Embryonic facial prominence (tissue), 1 donor: ENCODE measurements around the gene MYOZ2.
"Not testable (repeated sequence)": the region's sequence is repeated elsewhere in the genome, so short reads cannot be mapped to it uniquely, and the experiment has no call there.

Experiments
- DNase-seq: peaks from one replicate; pipeline ENCODE4 v3.0.0-alpha.2; 2016; ENCODE audit errors: extremely low spot score

Gene MYOZ2

DNA sequence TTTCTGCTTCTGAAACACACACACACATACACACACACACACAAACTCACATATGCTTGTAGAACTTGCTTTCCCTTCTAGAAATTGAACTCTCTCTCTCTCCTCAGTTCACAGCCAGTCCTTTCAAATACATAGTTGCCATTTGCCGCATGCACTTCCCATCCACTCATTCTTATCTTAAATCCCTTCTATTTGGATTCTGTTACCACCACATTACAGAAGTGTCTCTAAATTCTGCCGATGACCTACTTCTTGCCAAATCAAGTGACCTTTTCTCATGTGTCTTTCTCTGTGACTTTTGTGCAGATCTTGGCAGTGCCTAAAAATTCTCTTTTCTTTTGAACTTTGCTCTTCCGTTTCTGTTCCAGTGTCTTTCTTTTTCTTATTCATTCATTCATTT is 7.5 kb upstream of the MYOZ2 start:
- no peak for DNase-seq

DNA sequence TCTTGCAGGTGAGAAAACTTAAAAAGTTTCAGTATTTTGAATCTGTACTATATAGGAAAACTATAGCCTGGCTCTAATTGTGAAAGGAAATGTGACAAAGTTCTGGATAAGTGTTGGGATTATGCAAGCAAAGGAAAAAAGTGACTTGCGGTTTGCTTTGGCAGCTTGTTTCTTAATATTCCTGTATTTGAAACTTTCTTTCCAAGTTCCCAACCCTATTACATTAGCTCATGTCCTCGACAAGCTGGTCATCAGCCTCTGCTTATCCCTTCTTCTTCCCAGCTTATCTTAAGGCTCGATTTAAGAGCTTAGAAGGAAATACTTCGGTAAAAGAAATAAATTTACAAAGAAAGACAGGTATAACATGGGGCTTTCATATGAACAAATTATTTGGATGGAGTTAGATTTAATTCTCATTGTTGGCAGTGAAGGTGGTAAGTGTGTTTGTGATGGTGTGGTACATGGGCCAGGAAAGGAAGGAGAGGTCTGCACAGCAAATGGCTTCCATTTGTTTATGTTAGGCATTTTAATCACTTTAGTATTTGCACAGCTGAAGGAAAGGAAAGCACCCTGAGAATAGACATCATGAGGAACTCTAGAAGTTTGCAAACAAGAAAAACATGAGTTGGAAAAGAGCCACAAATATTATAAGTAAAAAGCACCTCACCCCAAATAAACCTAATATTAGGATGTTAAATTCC is 5.1 kb upstream of the MYOZ2 start:
- no peak for DNase-seq

DNA sequence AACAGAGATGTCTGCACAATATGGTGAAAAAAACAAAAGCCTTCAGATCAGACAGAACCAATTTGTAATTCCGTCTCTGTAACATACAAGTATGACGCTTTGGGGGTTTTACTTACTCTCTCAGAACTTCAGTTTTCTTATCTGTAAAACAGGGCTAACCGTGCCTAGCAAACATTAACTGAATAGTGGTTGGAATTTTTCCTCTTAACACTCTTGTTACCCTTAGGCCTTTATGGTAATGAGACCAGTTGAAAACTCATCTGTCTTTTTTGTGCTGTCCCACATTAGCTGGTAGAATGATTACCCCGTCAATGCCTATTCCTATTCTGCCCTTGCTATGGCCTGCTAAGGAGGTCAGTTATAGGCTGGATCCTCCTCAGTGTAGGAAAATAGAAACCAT is 4.5 kb upstream of the MYOZ2 start:
- no peak for DNase-seq

DNA sequence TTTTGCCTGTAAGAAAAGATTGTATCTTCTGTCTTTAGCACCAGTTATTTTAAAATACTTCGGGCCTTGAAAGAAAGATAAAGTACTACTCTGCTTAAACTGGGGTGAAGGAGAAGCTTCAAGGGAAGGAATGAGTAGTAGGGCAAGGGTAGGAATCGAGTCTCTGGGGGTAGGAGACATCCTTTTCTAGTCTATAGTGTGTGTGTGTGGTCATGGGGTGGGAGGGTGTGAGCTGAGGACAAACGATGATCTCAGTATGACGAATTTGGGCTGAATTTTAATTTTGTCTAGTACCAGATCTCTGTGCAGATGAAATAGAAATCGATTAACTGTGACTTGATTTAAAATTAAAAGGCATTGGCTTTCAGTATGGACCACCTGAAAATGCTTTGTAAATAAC is 3.3 kb upstream of the MYOZ2 start:
- DNase-seq, result no peak

DNA sequence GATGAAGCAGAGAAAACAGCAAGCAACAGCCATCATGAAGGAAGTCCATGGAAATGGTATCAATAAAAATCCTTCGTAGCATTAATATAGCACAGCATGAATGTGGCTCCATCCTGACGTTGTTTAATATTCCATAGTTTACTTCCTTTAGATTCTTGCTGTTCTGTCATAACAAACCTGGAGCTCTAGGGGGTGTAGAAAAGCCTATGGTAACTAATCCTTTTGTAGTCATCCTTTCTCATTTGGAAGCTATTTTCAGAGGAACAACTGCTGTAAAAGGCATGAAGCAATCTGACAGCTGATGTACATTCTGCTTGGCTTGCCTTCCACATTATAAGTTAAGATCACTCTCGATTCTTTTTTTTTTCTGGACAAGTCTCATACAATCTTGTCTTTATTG is 914 bp downstream of the MYOZ2 start:
- no peak for DNase-seq

DNA sequence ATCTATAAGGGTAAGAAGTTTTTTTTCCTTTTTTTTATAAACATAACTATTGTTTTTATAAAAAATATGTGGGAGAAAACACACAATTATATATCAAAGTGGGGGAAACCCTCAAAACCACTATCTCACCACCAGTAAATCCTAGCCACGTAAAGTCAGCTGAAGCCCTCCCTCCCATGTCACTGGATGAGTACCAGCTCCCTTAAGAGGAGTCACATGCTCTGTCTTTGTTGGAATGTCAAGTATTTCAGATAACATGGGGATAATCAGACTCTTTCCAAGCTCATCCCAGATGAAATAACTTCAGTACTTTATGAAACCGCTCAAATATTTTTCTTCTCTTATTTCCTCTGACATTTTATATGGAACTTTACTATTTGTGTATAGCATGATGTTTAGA is 2.4 kb downstream of the MYOZ2 start:
- DNase-seq, result no peak

DNA sequence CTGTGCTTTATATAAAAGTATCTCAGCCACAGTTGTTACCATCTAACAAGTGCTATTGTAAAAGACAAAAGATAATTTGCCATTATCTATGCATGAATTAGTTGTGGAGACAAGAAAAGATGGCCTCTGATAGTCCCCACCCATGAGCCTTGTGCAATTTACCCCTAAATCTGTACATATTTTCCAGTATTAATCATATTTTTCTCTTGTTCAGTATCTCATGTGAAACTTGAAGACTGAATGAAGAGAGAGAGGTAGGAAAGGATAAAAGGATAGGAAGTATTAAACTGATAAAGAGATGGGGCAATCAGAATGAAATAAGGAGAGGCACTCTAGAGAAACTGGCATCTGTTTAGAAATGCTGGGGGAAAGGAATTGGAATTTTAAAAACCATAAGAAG is 3.7 kb downstream of the MYOZ2 start:
- no peak for DNase-seq

DNA sequence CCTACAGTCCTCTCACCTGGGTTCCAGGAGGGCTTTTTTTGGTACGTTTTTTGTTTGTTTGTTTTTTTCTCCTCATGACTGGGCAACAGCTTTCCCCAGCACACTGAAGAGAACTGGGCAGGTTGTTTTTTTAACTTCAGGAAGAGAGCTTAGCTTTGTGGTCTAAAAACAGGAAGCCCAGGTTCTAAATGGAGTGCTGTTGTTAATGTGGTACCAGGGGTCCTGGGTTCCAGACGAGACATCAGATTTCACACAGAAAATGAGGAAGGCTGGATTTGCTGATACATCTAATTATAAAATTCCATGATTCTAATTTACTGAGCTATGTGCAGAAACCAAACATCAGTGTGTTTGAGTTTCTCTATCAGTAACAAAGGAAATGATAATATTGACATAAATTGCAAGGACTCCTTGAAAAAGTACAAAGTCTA is 4.2 kb downstream of the MYOZ2 start:
- DNase-seq, result no peak

DNA sequence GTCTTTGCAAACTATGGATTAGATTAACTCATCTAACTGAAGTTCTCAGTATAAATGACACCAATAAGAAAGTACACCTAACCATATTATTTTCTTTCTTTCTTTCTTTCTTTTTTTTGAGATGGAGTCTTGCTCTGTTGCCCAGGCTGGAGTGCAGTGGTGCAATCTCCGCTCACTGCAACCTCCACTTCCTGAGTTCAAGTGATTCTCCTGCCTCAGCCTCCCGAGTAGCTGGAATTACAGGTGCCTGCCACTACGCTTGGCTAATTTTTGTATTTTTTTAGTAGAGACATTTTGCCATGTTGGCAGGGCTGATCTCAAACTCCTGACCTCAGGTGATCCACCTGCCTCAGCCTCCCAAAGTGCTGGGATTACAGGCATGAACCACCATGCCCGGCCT is 5.7 kb downstream of the MYOZ2 start:
- not testable (repeated sequence) for DNase-seq

DNA sequence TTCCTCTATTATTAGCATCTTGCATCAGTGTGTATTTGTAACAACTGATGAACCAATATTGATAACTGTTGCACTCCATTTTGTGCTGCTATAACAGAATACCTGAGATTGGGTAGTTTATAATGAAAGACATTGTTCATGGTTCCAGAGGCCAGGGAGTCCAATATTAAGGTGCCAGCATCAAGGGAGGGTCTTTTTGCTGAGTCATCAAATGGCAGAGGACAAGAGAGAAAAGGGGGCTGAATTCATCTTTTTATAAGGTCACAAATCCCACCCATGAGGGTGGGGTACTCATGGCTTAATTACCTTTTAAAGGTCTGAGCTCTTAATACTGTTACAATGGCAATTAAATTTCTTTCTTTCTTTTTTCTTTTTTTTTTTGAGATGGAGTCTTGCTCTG is 7.2 kb downstream of the MYOZ2 start:
- no peak for DNase-seq

DNA sequence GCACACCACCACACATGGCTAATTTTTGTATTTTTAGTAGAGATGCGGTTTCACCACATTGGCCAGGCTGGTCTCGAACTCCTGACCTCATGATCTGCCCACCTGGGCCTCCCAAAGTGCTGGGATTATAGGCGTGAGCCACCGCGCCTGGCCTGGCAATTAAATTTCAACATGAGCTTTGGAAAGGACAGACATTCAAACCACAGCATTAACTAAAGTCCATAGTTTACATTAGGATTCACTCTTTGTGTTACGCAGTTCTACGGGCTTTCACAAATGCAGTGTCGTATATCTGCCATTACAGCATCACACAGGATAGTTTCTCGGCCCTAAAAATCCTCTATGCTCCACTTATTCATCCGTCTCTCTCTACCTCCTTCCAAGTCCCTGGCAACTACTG is 7.7 kb downstream of the MYOZ2 start:
- not testable (repeated sequence) for DNase-seq

DNA sequence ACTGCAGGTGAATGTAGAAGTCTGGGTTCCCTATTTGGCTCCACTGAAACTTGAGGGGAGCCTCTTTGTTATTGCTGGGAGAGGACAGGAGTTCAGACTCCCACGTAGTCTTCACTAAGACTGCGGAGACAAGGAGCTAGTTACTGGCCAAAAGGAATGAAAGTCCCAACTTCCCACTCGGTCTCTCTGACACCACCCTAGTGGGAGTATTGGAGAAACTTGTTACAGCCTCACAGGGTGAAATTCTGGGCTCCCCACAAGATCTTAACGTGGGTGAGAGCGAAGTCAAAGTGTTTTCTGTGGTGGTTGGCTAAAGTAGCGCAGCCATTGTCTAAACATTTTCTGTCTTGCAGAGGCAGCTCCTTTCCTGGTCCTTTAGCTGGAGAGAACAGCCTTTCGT is 13.5 kb downstream of the MYOZ2 start:
- no peak for DNase-seq

DNA sequence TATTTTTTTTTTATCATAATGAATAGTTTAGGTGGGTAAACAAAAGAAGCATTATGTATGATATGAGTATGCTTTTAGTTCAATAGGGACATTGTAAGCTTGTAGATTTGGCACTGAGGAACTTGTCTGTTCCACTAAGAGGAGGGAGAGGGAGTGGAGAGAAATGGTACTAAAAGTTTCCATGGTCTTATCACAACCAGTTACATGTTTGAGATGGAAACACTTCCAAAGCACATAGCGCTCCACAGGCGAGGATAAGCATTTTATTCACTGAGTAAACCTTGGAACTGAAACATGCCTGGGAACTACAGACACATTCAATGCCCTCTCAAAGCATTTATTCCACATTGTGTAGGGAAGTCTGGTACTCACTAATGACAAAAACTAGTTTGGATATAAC is 15.5 kb downstream of the MYOZ2 start:
- no peak for DNase-seq

DNA sequence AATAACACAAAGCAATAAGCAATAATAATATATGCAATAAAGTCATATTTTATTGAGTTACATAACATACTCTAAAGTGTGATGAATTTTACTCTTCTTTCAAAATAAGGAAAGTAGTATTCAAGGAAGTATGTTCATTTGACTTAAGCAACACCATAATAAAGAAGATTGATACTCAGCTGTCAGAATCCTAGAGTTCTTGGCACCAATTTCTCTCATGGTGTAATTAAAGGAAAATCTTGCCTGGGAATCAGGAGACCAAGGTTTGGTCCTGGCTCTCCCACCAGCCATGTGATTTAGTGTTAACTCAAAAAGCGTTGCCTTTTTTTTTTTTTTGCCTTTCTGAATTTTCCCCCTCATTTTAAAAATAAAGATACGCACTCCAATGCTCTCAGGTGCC is 17.1 kb downstream of the MYOZ2 start:
- DNase-seq, result no peak

DNA sequence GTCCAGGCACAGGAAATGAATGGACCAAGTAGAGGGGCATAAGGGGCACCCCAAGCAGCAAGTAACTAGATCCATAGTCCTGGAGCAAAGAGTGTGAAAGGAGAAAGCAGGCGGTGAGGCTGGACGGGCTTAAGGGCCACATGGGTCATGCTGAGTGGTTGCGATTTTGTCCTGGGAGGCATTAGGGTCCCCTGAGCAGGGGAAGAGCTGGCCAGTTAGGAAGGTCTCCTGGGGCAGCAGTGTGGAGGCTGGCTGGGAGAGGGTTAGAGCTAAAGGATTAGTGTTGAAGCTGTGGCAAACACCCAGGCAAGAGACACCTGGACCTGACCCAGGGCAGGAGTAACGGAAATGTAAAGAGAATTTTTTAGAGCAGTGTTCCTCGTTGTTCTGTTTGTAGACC is 26.5 kb downstream of the MYOZ2 start:
- no peak for DNase-seq

DNA sequence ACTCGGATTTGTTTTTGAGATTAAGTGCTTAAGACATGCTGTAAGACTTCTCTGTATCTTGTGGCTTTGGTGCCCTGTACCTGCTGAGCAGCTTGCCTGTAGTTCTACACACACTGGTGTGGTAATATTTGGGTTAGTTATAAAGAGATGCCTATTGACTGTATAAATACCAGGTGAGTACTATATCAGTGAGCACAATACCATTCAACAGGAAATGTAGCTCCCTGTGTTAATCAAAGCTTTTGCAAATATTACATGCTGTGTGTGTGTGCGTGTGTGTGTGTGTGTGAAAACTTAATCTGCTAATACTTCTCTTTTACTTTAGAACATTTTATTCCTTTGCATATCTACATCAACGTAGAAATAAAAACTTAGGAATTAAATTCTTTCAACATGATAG is 30.1 kb downstream of the MYOZ2 start:
- DNase-seq, result no peak

DNA sequence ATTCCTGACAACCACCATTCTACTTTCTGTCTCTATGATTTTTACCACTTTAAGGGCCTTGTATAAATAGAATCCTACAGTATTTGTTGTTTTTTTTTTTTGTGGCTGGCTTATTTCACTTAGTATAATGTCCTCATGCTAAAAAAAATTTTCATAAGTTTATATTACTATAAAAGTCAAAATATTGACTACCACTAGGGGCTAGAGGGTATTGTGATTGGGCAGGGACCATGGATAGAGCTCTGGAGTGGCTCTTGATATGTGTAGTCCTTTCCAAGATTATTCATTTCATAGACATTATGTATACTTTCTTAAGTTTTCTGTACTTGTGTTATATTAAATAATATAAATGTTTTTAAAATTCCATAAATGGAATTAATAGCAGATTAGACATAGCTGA is 34.6 kb downstream of the MYOZ2 start:
- no peak for DNase-seq

DNA sequence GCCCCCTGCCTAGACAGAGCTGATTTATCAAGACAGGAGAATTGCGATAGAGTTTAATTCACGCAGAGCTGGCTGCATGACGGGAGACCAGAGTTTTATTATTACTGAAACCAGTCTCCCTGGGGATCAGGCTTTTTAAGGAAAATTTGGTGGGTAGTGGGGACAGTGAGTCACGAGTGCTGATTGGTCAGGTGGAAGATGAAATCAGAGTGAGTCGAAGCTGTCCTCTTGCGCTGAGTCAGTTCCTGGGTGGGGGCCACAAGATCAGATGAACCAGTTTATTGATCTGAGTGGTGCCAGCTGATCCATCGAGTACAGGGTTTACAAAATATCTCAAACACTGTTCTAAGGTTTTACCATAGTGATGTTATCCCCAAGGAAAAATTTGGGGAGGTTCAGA is 36.6 kb downstream of the MYOZ2 start:
- no peak for DNase-seq

DNA sequence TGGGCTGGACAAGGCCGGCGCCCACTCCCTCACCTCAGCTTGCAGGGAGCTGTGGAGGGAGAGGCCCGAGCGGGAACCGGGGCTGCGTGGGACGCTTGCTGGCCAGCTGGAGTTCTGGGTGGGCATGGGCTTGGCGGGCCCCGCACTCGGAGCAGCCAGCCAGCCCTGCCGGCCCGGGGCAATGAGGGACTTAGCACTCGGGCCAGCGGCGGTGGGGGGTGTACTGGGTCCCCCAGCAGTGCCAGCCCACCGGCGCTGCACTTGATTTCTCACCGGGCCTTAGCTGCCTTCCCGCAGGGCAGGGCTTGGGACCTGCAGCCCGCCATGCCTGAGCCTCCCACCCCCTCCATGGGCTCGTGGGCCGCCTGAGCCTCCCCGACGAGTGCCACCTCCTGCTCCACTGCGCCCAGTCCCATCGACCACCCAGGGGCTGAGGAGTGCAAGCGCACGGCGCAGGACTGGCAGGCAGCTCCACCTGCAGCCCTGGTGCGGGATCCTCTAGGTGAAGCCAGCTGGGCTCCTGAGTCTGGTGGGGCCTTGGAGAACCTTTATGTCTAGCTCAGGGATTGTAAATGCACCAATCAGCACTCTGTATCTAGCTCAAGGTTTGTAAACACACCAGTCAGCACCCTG is 38.2 kb downstream of the MYOZ2 start:
- not testable (repeated sequence) for DNase-seq

DNA sequence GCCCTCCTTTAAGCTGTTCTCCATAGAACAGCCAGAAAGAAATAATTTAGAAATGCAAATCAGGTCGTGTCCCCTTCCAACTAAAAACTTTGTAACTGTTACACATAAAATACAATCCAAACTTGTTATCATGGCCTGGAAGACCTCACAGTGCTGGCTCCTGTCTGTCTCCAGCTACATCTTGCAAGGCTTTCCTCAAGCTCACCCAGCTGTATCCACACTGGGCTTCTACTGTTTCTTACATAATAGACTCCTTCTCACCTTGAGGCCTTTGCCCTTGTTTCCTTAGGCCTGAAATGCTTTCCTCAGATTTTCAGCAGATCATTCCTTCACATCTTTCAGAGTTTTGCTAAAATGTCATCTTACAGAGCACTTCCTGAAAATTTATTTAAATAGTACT is 43.4 kb downstream of the MYOZ2 start:
- DNase-seq, result no peak

DNA sequence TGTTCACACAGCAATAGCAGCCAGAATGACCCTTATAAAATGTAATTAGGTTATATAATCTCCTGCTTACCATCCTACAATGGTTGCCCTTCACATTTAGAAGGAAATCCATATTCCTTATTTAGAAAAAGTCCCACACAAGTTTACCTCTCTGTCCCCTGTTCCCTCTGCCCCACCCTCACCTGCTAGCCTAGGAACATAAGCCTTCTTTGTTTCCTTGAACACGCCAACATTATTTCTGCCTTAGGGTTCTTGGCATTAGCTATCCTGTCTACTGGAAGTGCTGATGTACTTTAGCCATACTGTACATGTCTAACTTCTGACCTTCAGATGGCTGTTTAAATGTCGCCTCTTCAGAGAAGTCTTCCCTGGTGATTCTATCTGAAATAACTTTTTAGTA is 48.5 kb downstream of the MYOZ2 start:
- DNase-seq, result no peak

DNA sequence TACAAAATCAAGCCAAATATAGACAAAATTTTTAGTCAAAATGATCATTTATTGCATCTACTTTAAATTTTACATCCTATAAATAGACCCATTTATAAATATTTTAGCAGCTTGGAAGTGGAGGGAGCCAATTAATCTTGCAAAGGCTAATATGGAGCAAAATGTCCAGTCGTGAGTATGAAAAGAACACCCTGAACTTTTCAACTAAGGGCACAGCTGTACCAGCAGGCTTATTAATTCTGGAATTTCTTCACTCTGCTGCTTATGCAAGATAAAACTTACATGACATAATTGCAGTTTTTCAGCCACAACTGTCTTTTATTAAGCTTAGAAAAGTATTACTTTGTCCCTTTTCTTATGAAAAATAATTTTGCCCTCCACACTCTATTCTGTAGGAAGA is 54.0 kb downstream of the MYOZ2 start:
- DNase-seq, result no peak

DNA sequence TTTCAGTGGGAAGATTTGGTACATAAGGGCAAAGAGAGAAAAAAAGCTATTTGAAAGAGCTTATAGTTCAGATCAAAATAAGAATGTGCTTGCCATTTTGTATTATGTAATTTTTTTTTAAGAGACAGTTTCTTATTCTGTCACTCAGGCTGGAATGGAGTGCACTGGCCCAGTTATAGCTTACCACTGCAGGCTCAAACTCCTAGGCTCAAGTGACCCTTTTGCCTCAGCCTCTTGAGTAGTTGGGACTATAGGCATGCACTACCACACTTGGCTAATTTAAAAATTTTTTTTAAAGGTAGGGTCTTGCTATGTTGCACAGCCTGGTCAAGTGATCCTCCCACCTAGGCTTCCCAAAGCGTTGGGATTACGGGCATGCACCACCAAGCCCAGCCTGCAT is 54.7 kb downstream of the MYOZ2 start:
- DNase-seq, result no peak

DNA sequence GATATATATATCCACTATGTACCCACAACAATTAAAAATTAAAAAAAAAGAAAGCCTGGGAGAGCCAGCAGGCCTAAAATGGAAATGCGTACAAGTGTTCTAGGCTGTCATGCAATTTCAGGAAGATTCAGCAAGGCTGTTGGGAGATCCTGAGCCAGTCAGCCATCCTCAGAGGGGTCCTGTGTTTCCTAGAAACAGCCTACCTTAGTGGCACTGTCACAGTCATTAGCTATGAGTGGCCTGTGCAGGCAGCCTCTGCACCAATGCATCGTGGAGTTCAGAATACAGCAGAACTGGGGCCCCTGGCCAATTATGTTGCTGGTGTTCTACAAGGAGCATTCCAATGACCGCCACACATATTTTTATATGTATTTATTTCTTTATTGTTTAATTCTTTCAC is 55.9 kb downstream of the MYOZ2 start:
- no peak for DNase-seq
